Caco-2 (cell line): ENCODE data around the gene FOXP1. TPM values are rescaled to one million over a fixed set of nuclear protein-coding genes. Genes with fewer than 3 reads are reported as not detected.

Experiments
- BruUV-seq: library from RNA; stranded (reverse); fragments of 400-500 nt; replicated peaks from 2 replicates; lab custom pipeline; 2021; lab: Mats Ljungman, UMichigan
- CTCF ChIA-PET: fragments of 300-600 bp; sonication (Branson Sonifier 250); formaldehyde crosslinking; loops from one replicate; lab custom pipeline; 2022; ENCODE audit warnings: antibody characterized with exemption; lab: Charles Lee
- POLR2A ChIA-PET: fragments of 300-600 bp; sonication (Branson Sonifier 250); formaldehyde crosslinking; loops from one replicate; lab custom pipeline; 2022; ENCODE audit warnings: antibody characterized with exemption; lab: Charles Lee
- DNase-seq, 2 experiments: peaks; one replicate each; pipeline versions ENCODE4 v3.0.0 to v3.0.0-alpha.2; 2020 to 2022
- H3K27me3 ChIP-seq: replicated peaks from 2 replicates; pipeline ENCODE4 v1.6.0; 2011; ENCODE audit warnings: low read length; ENCODE audit not compliant: control insufficient read depth, insufficient read depth
- H3K36me3 ChIP-seq: 2 replicates; pipeline ENCODE4 v1.5.1; 2011; ENCODE audit warnings: low read length; ENCODE audit not compliant: control insufficient read depth, insufficient read depth
- H3K4me1 ChIP-seq: fragments of 250-450 bp; sonication (Bioruptor Pico); 2 replicates; pipeline ENCODE4 v1.5.1; 2020; ENCODE audit warnings: mild to moderate bottlenecking
- H3K4me3 ChIP-seq: 2 replicates; pipeline ENCODE4 v1.5.1; 2011; ENCODE audit warnings: low read depth, mild to moderate bottlenecking, control low read depth, low read length
- H3K9me3 ChIP-seq: fragments of 250-450 bp; sonication (Bioruptor Pico); 2 replicates; pipeline ENCODE4 v1.5.1; 2020; ENCODE audit warnings: mild to moderate bottlenecking, moderate library complexity
- H3K27ac Mint-ChIP-seq: one replicate; pipeline ENCODE4 v1.8.0; 2022; ENCODE audit warnings: mixed read lengths; ENCODE audit not compliant: unreplicated experiment
- H3K27me3 Mint-ChIP-seq: one replicate; pipeline ENCODE4 v1.8.0; 2022; ENCODE audit warnings: mixed read lengths; ENCODE audit not compliant: insufficient read depth, unreplicated experiment
- H3K36me3 Mint-ChIP-seq: one replicate; pipeline ENCODE4 v1.8.0; 2022; ENCODE audit warnings: mild to moderate bottlenecking, mixed read lengths; ENCODE audit not compliant: insufficient read depth, unreplicated experiment
- H3K4me1 Mint-ChIP-seq: one replicate; pipeline ENCODE4 v1.8.0; 2022; ENCODE audit warnings: low read depth, mixed read lengths; ENCODE audit not compliant: unreplicated experiment
- H3K4me3 Mint-ChIP-seq: one replicate; pipeline ENCODE4 v1.8.0; 2022; ENCODE audit warnings: mild to moderate bottlenecking, moderate library complexity, mixed read lengths; ENCODE audit not compliant: unreplicated experiment
- H3K9me3 Mint-ChIP-seq: one replicate; pipeline ENCODE4 v1.8.0; 2022; ENCODE audit warnings: mixed read lengths; ENCODE audit not compliant: unreplicated experiment
- intact Hi-C: fragments of 100-400 bp; cut with micrococcal nuclease; formaldehyde crosslinking; loops from one replicate; pipeline ENCODE4 v1.10.0; 2022; ENCODE audit not compliant: unreplicated experiment
- total RNA-seq: library from RNA; stranded (reverse); gene quantifications from 2 replicates; pipeline ENCODE4 v1.2.3, GENCODE V29; 2022
- TF ChIP-seq, protein P1 (sequence below), 2 experiments: fragments of 200-600 bp in 1 of 2; IDR thresholded peaks; 1 replicate in 1 of 2; 2 replicates in 1 of 2; pipeline versions ENCODE4 v1.5.1 to v1.8.0; 2011 to 2022; ENCODE audit warnings: antibody characterized with exemption in 1 of 2, control low read depth in 1 of 2, inconsistent platforms in 1 of 2, low read depth in 1 of 2, low read length in 1 of 2, mild to moderate bottlenecking in 1 of 2, moderate library complexity in 1 of 2; ENCODE audit not compliant: insufficient read depth in 1 of 2, severe bottlenecking in 1 of 2, unreplicated experiment in 1 of 2

The FOXP1 gene
- total RNA-seq, 1 experiment from 2014 or later: 131 TPM

DNA sequence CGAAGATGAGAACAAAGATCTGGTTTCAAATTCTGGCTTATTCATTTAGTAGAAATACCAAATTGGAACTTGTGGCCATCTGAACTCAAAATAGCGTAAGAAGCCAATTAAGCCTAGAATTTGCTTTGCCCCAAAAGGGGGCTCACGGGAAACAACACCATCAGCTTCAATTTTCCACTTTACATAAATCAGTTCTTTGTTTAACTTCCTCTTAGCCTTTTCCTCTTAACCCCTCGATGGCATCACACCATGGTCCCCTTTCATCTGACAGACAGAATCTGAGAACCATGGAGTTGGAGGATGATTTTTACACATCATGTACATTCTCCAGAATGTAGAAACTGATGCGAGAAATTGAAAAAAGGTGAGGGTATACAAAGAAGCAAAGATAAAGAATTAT lies 207.0 kb downstream of the FOXP1 start:
- Mint-ChIP-seq H3K9me3 (no peaks in the 10 kb centered on the region), H3K36me3 (no peaks in the 10 kb centered on the region), H3K4me3 (no peak overlapping the region), H3K4me1 (peaks cover 9% of the 10 kb centered on the region), H3K27me3 (no peaks in the 10 kb centered on the region), H3K27ac (no peak overlapping the region)
- peaks cover 20% of the 10 kb centered on the region for H3K4me1 ChIP-seq
- intact Hi-C loops: no loop called here
- no peaks in the 10 kb centered on the region for H3K27me3 ChIP-seq
- BruUV-seq: no TSS peak
- no peaks in the 10 kb centered on the region for H3K9me3 ChIP-seq
- ChIA-PET POLR2A (no interaction called here), CTCF (no interaction called here)
- no peak for DNase-seq
- TF ChIP-seq, protein P1, sequence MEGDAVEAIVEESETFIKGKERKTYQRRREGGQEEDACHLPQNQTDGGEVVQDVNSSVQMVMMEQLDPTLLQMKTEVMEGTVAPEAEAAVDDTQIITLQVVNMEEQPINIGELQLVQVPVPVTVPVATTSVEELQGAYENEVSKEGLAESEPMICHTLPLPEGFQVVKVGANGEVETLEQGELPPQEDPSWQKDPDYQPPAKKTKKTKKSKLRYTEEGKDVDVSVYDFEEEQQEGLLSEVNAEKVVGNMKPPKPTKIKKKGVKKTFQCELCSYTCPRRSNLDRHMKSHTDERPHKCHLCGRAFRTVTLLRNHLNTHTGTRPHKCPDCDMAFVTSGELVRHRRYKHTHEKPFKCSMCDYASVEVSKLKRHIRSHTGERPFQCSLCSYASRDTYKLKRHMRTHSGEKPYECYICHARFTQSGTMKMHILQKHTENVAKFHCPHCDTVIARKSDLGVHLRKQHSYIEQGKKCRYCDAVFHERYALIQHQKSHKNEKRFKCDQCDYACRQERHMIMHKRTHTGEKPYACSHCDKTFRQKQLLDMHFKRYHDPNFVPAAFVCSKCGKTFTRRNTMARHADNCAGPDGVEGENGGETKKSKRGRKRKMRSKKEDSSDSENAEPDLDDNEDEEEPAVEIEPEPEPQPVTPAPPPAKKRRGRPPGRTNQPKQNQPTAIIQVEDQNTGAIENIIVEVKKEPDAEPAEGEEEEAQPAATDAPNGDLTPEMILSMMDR (IDR thresholded peaks at IDR 0.05; ENCODE audit: insufficient read depth in 1 of 2, low read depth in 1 of 2, low read length in 1 of 2, severe bottlenecking in 1 of 2, unreplicated experiment in 1 of 2): no peak
- no peak overlapping the region for H3K4me3 ChIP-seq
- H3K36me3 ChIP-seq: no peaks in the 10 kb centered on the region

DNA sequence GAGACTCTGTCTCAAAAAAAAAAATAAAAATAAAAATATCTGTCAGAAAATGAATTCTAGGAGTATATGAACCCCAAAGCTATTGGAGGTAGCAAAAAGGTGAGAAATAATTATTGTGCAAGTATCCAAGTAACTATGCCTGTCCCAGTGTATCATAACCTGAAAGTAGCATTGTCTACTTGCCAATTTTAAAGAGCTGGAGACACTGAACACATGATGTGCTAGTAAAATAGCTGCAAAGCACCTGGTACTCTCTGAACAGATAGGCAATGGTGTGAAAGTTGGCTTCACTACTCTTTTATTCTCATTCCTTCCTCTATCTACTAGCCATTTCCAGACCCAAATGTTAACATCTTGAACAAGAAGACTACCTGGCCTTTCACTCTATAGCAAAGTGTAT lies 208.9 kb downstream of the FOXP1 start:
- Mint-ChIP-seq H3K27me3 (no peaks in the 10 kb centered on the region), H3K4me1 (peaks cover 9% of the 10 kb centered on the region), H3K27ac (no peak overlapping the region), H3K9me3 (no peaks in the 10 kb centered on the region), H3K4me3 (no peak overlapping the region), H3K36me3 (no peaks in the 10 kb centered on the region)
- Histone ChIP-seq H3K9me3 (no peaks in the 10 kb centered on the region), H3K36me3 (no peaks in the 10 kb centered on the region), H3K4me3 (no peak overlapping the region), H3K4me1 (peaks cover 12% of the 10 kb centered on the region), H3K27me3 (no peaks in the 10 kb centered on the region)
- ChIA-PET POLR2A (no interaction called here), CTCF (no interaction called here)
- DNase-seq: no peak
- intact Hi-C loops: no loop called here
- no TSS peak for BruUV-seq
- TF ChIP-seq, protein P1 (IDR thresholded peaks at IDR 0.05; ENCODE audit: insufficient read depth in 1 of 2, low read depth in 1 of 2, low read length in 1 of 2, severe bottlenecking in 1 of 2, unreplicated experiment in 1 of 2): no peak

DNA sequence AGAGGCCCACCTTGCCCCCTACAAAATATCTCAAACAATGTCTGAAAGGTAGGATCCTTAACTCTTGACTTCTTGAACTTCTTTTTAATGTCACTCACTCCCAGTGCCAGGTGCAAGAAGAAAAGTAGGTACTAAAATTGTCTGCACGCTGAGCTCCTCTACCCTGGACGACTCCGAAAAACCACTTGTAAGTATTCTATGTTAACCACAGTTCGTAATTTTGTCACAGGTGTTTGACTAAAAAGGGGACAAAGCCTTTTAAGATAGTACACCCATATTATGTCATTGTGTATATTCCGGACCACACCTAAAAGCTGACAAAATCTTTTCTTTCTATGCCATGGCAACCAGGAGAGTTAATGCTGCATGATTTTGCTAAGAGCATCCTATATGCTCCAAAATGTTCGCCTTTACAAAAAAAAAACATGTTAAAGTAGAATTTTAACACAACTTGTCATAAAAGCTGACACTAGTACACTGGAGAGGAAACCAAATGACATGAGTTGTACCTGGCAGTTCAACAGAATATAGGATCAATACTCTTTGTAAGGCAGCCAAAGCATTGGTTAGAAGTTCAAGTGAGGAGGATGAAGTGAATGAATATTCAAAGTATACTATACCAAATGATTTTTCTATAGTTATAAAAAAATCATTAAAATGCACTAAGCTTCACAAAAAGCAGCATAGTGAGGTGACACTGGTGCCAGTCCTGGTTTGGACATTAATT lies 210.5 kb downstream of the FOXP1 start:
- Histone ChIP-seq H3K9me3 (no peaks in the 10 kb centered on the region), H3K4me1 (peaks cover 12% of the 10 kb centered on the region), H3K4me3 (no peak overlapping the region), H3K36me3 (no peaks in the 10 kb centered on the region), H3K27me3 (no peaks in the 10 kb centered on the region)
- TF ChIP-seq, protein P1 (IDR thresholded peaks at IDR 0.05; ENCODE audit: insufficient read depth in 1 of 2, low read depth in 1 of 2, low read length in 1 of 2, severe bottlenecking in 1 of 2, unreplicated experiment in 1 of 2): no peak
- H3K27ac Mint-ChIP-seq: no peak overlapping the region
- peaks cover 9% of the 10 kb centered on the region for H3K4me1 Mint-ChIP-seq
- H3K9me3 Mint-ChIP-seq: no peaks in the 10 kb centered on the region
- BruUV-seq: no TSS peak
- no peaks in the 10 kb centered on the region for H3K36me3 Mint-ChIP-seq
- CTCF ChIA-PET: no interaction called here
- H3K27me3 Mint-ChIP-seq: no peaks in the 10 kb centered on the region
- intact Hi-C loops: no loop called here
- no peak for DNase-seq
- H3K4me3 Mint-ChIP-seq: no peak overlapping the region
- POLR2A ChIA-PET: no interaction called here
